GM19468 (cell line): Measurements from ENCODE around the gene MSRB2.

ENCODE experiments used
- ATAC-seq: cut with Tn5 transposase; IDR thresholded peaks from one replicate; pipeline ENCODE4 v1.9.1; 2021; ENCODE audit warnings: mild to moderate bottlenecking, moderate library complexity, moderate number of reproducible peaks; ENCODE audit not compliant: unreplicated experiment; ENCODE audit errors: extremely low read depth

The MSRB2 gene

DNA sequence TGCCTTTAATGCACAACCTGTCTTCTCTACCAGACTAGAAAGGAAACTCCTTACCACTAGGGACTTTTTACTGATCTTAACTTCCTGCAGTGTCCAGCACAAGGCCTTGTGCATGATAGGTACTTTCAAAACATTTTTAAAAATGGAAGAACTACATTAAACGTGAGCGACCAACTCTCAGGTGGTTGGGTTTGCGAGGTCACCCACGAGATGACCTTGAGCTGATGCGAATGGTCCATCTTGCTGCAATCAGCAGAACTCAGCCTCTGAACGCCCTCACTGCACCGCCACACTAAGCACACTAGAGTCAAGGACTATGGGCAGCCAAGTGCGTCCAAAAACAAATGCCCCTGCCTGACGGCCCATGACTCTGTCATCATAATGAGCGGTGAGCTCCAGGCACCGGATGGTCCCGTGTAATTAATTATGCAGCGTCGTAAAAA lies 61.9 kb downstream of the MSRB2 start:
- ATAC-seq = no peak

GRCh38 chr10:23157691-23158369 lies 62.5 kb downstream of the MSRB2 start:
- ATAC-seq = no peak

- ATAC-seq = peak; percentile 39
Measured at GRCh38 chr10:23158370-23158769, 63.0 kb downstream of the MSRB2 start.

DNA sequence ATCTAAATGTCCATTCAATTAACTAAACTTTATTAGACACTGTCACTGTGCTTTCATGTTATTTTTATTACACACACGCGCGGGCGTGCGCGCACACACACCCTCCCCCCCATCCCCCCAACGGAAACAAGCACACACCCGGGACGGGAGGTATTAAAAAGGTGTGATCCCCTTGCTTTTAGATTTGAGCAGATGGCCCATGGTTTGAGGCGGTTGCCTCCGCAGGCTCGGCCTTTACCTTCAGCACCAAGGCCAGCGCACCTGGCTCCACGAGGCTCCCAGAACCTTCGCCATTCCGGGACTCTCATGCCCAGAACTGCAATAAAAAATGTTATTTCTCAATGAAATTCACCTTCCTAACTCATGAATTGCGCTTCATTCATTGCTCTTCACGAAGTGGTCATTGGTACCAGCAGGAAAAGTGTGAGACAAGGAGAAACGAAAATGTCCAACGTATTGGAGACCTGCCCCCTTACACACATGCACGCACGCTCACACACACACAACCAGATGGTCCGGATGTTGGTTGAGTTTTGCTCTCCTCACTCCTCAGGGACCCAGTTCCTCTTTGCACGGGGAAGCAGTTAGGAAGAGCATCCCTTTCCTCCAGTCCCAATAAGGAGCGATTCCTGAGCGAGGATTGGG lies 76.0 kb downstream of the MSRB2 start:
- ATAC-seq = no peak
